Stimulated activated naive CD4-positive, alpha-beta T cell treated with Interleukin-2 at 50 U/mL for 16 hours (primary cell): ENCODE data around the gene PTPRO.

Source experiments
- DNase-seq: peaks from one replicate; lab custom pipeline; 2025; lab: John Stamatoyannopoulos, UW

PTPRO gene

DNA sequence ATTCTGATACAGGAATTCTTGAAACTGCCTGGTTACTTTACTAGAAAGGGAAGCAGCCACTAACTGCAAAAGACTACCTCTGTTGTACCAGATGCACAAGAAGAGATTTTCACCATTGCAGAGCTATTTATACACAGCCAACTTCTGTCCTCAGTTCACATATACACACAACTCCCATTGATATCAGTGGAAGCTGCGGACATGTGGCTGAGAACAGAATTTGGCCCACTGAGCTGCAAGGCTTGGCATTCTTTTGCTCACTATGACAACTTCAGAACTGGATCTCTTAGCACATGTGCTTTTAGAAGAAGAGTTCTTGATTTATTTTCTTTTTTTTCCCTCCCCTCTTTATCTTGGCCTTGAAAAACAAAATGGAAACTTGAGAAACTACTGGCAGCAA is 28.3 kb downstream of the PTPRO start:
- no peak for DNase-seq

DNA sequence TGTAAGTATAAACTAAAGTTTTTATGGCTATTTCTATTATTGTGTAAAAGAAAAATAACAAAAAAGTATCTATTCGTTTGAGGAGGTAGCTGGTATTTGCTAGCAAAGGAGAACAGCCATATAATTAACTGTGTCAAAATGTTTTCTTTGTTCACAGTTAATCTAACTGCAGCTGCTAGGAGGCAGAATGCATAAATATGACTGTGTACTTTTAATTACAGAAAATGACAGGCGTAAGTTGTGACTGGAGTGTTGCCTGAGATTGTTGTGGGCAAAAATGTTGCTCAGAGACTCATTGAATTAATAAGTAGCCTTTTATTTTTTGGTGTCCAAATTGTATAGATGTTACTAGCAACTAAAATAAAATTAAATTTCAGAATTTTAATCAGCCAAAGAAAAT is 33.5 kb downstream of the PTPRO start:
- DNase-seq = no peak

DNA sequence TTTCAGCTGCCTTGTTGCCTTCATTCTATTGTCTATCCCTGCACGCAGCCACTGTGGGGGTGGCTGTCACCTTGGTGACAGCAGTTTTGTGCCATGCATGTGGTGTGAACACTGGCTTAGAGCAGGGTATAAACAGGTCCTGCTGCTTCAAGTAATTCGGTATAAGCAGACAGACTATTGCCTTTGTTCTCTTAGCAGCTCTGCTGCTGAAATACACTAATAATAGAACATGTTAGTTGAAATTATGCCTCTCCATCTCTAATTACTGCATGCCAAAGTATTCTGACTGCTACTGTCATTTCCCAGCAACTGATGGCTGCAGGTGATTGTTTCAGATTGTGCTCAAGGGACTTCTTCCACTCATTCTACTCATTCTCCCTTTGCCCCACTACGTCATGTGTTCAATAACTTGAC is 34.6 kb downstream of the PTPRO start:
- no peak for DNase-seq

DNA sequence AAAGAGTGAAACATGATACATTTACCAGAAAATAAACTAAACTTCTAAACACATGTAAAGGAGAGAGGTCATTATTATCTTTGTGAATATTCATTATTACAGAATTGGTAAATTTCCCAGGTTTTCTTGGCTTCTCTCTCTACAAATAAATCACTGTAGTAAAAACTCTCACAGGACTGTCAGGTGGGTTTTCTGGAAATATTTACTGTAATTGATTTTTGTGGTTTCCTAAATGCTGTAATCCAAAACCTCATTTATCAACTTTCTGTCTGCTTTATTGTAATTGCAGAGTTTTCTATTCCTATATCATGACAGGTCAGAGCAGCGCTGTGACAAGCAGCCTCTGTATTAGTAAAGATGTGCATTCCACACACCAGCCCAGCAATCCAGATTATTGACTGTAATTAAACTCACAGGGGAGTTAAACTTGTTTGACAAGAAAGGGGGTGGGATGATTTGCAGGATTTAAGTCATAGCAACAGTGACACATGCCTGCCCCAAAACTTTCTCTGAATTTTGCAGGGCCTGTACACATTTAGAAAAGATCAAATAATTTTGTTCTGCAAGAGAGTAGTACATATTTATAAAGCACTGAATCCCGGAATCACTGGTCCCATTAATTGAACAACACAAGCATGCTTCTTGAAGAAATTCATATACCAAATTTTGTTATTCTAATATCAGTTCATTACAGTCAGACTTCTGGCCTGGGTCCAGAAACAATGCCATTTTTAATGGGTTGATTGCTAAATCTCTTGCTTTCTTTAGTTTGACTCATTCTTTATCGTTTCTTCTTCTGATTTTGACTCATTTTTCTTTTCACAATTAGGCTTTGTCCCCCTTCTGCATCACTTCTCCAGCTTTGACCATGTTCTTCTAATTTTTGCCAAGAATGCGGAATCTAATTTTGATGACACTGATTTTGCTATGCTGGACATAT is 42.2 kb downstream of the PTPRO start:
- DNase-seq = no peak

DNA sequence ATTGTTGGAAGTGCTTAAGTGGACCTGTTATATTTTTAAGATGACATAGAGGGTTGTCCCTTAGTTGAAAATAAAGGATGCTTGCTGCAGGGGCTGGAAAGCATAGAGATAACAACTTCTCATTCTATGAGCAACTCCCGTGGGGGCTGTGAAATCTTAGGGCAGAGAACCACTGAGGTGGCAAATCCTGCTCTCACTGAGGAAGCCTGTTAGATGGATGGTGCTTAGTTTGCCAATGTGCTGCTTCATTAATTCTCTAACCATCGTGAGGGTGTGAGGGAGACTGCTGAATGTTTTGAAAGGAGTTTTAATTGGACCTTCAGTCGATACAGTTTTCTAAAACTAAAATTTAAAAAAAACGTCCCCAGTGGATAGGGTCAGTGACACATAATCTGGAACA is 46.5 kb downstream of the PTPRO start:
- no peak for DNase-seq

DNA sequence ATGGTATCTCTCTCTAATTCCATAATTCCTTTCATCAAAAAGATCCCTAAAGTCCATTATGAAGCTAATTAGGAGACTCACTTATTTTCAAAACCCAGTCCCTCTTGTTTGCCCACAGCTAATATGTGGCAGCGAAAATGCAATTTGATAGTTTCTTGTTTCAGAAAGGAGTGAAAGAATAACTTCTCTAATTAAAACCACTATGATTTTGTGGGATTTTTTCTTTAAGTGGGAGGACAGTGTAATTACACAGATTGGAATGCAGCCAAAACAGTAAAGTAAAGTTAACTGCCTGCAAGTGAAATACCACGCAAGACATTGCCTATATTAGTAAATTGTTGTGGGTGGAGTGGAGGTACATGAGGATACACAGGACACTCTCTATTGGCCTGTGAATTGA is 50.0 kb downstream of the PTPRO start:
- DNase-seq = no peak

DNA sequence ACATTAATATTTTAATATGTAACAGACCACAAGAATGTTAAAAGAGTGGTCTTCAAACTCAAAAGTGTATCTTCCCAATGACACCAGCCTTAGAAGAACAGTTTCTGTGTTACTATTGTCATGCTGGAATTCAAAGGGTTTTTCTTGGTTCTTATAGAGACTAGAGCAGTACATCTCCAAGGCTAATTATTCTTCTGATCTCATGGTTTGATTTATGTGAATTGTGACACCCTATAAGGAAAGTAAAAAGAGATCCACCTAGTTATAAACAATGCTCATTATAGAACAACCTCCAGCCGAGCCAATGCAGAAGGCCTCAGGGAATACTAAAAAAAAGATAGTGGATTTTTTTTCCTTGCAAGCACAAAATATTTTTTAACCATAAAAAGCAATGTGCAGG is 65.5 kb downstream of the PTPRO start:
- DNase-seq = no peak

DNA sequence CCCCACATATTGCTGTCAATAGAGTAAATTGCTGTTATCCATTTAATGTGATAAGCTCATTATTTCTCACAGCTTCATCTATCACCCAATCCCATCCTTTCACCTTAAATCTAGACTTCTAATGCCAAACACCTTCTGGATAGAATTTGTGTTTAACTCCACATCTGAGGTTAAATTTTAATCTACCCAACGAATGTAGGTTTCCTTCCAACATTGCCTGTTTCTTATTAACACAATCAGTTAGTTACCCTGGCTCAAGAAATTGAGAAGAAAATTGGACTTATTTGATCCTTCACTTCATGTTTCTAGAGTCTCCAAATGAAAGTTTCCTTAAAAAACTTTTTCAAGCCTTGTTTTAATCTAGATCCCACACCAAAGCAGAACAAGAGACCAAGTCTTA is 67.3 kb downstream of the PTPRO start:
- no peak for DNase-seq

DNA sequence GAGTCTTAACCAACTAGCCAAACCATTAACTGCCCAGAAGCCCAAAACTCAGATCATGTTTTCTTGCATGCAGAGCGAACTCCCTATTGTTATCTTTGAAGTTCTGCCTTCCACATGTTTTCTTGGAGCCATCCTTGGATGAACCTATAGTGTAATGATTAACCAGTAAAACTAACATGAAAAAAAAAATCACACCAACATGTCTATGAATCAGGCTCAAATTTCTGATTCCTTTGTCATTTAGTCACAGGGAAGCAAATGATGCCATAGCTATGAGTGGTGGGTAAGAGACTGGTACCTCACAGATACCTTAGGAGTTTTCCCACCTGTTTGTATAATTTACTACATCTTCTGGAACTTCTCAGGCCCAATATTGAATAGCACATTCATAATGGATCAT is 70.7 kb downstream of the PTPRO start:
- no peak for DNase-seq

DNA sequence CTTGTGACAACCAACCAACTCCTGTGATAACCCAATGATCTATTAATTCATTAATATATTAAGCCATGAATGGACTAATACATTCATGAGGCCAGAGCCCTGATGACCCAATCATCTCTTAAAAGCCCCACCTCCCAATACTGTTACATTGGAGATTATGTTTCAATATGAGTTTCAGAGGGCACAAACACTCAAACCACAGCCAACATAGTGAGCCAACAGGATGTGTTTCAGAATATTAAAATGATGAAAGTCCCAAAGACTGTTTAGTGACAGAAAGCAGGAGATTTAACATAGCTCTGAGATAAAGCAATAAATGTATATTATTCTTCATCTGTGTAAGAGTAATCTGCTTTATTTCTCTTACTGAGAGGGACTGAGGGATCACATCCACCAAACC is 71.7 kb downstream of the PTPRO start:
- no peak for DNase-seq

DNA sequence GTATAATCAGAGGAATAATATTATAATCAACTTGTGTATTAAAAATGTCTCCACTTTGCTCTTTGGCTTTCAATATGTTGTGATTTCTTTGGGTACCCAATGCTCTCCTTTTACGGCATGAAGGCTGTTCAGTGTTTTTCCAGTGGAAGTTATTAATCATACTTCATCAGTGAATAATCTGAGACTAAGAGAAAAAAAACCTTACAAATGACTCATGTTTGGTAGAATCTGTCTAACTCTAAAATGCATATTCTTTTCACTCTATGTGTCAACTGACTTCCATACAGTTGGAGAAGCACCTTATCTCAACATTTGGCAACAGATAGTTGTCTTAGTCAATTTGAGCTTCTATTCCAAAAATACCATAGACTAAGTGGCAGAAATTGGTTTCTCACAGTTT is 82.2 kb downstream of the PTPRO start:
- no peak for DNase-seq

DNA sequence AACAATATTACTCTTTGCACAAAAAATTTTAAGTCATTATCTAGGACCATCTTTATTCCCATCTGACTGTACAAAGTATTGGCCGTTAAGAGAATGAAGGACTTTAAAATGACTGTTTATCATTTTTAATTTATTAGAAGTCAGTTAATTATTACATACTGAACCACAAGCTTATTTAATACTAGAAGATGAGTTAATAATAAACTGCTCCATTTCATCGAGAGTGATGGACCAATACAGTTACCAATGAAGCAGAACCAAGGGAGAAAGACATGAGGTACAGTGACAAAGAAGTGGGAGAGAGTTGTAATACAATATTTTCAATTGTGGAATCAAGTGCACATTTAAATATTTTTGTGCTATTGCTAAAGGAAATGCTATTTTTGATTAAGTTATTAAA is 83.3 kb downstream of the PTPRO start:
- DNase-seq = no peak

DNA sequence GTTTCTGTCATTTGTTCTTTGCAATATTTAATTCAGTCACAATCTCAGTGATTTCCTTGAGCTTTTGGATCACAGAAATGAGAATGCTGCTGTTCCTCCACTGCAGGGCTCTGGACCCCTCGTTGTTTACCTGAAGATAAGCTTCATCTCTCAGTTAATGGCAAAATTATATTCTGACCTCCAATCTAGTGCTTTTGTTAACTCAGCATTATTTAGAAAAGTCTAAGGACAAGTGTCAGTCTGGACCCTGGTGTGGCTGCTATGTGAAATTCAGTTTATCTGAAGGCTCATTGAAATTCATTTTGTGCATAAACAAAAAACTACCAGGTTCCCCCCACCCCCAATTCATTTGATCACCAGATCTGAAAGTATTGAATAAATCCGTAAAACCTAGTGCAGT is 84.7 kb downstream of the PTPRO start:
- DNase-seq = no peak

DNA sequence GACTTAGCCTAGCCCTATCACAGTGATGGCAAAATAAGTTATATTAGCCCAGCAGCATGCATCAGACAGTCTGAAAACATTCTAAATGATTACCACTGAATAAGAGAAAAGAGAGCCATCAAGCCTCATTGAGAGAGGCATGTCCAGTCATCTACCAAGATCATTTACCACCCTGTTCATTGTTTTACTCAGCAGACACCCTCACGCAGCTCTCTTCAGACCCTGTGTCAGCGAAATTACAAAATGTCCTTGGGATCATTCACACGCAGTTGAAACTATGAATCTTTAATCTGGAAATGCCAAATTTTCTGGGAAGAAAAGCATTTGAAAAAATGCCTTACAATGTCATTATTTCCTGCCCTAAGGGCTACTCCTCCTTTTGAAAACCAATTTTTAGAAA is 89.5 kb downstream of the PTPRO start:
- DNase-seq = no peak

DNA sequence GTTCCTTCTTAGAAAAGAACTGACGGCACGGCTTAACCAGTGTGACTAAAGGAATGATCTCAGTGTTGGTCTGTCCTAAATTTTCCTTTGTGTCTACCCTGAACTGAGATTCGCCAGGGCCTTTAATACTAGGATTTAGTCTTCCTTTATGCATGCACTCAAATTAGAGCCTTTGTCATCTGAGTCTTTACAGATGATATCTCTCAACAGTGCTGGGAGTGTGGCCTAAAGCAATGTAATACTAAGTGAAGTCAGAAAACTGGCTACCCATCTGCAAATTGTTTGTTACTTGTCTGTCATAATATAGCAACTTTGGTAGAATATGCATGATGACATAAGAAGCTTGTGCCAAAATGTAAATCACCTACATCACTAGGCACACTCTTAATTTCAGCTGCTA is 95.4 kb downstream of the PTPRO start:
- no peak for DNase-seq

DNA sequence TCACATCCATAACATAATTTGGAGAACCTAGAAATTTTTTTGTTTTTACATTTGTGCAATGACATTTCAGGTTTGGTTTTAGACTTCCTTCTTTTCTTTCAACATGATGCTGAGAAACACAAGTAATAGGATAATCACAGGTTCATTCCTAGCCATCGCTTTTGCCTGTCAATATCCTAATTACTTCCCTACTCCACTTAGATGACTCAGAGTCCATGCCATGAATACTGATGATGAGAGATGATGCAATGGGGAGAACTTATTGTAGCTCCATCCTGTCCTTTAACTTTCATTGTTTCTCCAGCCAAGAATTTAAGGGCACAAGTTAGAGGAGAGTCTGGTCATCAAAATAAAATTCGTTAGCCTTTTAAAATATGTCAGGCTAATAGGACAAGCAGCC is 101.3 kb downstream of the PTPRO start:
- DNase-seq = no peak

DNA sequence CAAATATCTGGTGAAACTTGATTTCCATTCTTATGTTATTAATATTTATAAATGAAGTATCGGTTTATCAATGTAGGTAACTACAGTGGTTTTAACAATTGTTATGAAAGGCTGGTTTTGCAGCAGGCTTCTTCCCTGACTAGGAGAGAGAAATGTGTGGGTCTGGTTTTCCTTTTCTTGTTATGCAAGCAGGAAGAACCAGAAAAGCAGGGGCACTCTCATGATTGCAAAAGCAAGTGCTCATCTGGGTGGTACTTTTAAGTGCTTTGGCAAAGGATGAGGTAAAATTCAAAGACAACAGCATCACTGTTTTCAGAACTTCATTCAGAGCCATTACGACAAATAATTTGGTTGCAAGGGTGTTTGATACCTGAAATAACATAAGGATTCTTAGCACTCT is 105.6 kb downstream of the PTPRO start:
- DNase-seq = no peak

DNA sequence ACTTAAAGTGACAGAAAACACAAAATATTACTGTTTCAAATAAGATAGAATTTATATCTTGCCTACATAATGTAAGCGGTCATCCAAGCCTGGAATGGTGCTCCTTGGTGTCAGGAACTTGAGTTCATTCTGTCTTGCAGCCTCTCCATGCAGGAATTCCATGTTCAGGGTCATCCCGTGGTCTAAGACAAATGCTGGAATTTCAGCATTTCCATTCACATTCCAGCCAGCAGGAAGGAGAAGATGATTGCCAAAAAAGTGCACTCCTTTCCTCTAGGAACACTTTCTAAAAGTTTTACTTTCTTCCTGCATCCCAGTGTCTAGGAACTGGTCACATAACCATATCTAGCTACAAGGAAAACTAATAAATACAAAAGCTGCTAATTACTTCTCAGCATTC is 106.3 kb downstream of the PTPRO start:
- no peak for DNase-seq

DNA sequence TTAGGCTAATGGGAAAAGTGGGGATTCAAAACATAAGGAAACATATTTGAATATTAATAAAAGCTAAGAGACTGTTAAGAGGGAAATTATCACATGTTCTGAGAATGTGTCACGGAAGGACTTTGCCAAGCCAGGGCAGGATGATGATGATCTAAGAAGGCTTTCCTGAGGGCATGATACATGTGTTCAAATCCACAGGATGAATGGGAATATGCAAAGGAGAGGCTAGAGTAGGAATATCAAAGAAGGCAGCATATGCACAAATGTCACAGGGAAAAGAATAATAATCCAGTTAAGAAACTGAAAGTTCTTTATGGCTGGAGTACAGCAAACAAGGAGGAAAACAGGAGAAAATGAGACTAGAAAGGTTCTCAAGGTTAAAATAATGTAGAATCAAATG is 107.0 kb downstream of the PTPRO start:
- DNase-seq = no peak

DNA sequence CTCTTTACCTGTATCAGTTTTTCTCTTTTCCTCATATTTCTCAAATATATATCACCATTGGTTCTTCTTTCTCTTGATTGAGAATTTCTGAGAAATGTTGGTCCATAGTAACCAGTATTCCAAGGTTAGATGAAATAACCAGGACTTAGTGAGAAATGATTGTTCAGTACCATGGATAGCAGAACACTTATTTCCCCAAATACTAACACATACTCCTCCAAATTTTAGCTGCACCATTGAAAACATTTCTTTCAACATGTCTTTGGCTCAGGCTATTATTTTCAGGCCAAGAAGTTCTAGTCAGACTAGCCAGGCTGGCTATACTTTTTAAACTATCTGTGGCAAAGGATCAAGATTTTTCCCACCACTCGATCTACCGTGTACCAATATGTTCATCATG is 113.3 kb downstream of the PTPRO start:
- no peak for DNase-seq

DNA sequence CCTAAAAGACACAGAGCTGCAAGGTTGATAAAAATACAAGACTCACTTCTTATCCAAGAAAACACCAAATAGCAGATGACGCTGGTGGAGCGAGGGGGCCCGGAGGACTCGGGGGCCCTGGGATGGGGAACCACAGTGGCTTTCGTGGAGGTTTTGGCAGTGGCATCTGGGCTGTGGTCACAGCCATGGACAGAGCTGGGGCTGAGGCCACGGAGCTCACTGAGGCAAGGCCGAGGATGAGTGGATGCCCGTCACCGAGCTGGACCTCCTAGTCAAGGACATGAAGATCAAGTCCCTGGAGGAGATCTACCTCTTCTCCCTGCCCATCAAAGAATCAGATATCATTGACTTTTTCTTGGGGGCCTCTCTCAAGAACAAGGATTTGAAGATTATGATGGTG is 117.2 kb downstream of the PTPRO start:
- no peak for DNase-seq

DNA sequence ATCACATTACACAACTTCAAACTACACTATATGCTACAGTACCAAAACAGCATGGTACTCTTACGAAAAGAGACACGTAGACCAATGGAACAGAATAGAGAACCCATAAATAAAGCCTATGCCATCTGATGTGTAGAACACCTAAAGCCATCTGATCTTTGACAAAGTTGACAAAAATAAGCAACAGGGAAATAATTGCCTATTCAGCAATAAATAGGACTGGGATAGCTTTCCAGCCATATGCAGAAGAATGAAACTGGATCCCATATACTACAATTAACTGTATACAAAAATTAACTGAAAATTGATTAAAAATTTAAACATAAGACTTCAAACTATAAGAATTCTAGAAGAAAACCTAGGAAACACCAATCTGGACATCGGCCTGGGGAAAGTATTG is 120.7 kb downstream of the PTPRO start:
- no peak for DNase-seq

DNA sequence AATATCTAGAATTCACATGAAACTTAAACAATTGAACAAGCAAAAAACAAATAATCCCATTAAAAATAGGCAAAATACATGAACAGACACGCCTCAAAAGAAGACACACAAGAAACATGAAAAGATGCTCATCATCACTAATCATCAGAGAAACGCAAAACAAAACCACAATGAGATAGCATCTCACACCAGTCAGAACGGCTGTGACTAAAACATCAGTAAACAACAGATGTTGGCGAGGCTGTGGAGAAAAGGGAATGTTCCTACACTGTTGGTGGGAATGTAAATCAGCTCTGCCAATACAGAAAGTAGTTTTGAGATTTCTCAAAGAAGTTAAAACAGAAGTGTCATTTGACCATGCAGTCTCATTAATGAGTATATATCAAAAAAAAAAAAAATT is 121.3 kb downstream of the PTPRO start:
- DNase-seq = no peak

DNA sequence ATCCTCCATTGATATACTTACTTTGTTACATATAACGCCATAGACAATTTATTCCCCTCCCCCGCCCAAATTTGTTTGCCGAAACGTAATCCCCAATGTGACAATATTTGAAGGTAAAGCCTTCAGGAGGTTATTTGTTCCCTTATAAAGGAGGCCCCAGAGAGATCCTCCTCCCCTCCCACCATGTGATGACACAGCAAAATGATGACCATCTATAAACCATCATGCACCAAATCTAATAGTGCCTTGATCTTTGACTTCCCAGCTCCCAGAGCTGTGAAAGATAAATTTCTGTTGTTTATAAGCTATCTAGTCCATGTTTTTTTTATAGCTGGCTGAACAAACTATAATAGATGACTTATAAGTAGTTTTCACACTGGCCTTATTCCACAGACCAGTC is 122.2 kb downstream of the PTPRO start:
- DNase-seq = no peak
